AG04449 (cell line): ENCODE results near the gene CYREN.

Experiments
- CTCF ChIA-PET: fragments of 350-600 bp; formaldehyde crosslinking; extraction: SDS; loops from one replicate; lab custom pipeline; 2021; ENCODE audit warnings: antibody characterized with exemption; lab: Yijun Ruan, JAX
- POLR2A ChIA-PET: fragments of 400-600, 350-600 bp; formaldehyde crosslinking; extraction: SDS; loops from one replicate; lab custom pipeline; 2020; ENCODE audit warnings: antibody characterized with exemption, inconsistent platforms; lab: Yijun Ruan, JAX
- DNase-seq: peaks from one replicate; pipeline ENCODE4 v3.0.0-alpha.2; 2010; ENCODE audit warnings: low read depth, low spot score
- H3K4me3 ChIP-seq: 2 replicates; pipeline ENCODE4 v1.5.1; 2011; ENCODE audit warnings: low read depth, mild to moderate bottlenecking, control low read depth, low read length
- TF ChIP-seq, protein P1 (sequence below): IDR thresholded peaks from one replicate; pipeline ENCODE4 v1.5.1; 2011; ENCODE audit warnings: mild to moderate bottlenecking, moderate library complexity, low read length, control low read depth, inconsistent platforms; ENCODE audit not compliant: insufficient read depth; ENCODE audit errors: missing control alignments

The CYREN gene

GRCh38 chr7:135165862-135166261 lies 4.6 kb downstream of the CYREN start:
- ChIA-PET POLR2A (no interaction called here), CTCF (no interaction called here)
- H3K4me3 ChIP-seq, result no peak overlapping the region
- no peak for DNase-seq
- TF ChIP-seq, protein P1, sequence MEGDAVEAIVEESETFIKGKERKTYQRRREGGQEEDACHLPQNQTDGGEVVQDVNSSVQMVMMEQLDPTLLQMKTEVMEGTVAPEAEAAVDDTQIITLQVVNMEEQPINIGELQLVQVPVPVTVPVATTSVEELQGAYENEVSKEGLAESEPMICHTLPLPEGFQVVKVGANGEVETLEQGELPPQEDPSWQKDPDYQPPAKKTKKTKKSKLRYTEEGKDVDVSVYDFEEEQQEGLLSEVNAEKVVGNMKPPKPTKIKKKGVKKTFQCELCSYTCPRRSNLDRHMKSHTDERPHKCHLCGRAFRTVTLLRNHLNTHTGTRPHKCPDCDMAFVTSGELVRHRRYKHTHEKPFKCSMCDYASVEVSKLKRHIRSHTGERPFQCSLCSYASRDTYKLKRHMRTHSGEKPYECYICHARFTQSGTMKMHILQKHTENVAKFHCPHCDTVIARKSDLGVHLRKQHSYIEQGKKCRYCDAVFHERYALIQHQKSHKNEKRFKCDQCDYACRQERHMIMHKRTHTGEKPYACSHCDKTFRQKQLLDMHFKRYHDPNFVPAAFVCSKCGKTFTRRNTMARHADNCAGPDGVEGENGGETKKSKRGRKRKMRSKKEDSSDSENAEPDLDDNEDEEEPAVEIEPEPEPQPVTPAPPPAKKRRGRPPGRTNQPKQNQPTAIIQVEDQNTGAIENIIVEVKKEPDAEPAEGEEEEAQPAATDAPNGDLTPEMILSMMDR, result no peak

GRCh38 chr7:135164357-135165061 lies 6.0 kb downstream of the CYREN start:
- ChIA-PET POLR2A (no interaction called here), CTCF (interaction anchor here (1.4 kb wide), 1 partner anchor 179 kb away, joined by 3 read pairs; the partner anchor contains the start of gene AGBL3)
- TF ChIP-seq, protein P1, result no peak
- H3K4me3 ChIP-seq, result no peak overlapping the region
- DNase-seq, result no peak

DNA sequence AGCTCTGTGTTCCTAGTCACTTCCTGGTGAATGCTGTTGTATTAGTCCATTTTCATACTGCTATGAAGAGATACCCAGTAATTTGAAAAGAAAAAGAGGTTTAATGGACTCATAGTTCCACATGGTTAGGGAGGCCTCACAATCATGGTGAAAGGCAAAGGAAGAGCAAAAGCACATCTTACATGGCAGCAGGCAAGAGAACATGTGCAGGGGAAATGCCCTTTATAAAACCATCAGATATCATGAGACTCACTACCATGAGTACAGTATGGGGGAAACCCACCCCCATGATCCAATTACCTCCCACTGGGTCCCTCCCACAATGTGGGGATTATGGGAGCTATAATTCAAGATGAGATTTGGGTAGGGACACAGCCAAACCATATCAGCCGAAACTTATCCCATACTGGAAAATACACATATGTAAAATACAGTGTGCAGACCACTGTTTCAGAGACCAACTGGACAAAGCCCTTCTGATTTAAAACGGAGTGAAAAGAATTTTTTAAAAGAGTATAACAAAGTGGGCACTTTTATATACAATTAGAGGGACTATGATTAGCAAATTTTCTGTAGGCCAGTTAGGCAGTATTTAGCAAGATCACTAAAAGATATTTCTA lies 8.0 kb downstream of the CYREN start:
- H3K4me3 ChIP-seq, result no peak overlapping the region
- no peak for DNase-seq
- ChIA-PET CTCF (interaction anchor here (1.4 kb wide), 1 partner anchor 9 kb away, joined by 4 read pairs; no protein-coding TSS in a partner anchor), POLR2A (no interaction called here)
- TF ChIP-seq, protein P1, result no peak

DNA sequence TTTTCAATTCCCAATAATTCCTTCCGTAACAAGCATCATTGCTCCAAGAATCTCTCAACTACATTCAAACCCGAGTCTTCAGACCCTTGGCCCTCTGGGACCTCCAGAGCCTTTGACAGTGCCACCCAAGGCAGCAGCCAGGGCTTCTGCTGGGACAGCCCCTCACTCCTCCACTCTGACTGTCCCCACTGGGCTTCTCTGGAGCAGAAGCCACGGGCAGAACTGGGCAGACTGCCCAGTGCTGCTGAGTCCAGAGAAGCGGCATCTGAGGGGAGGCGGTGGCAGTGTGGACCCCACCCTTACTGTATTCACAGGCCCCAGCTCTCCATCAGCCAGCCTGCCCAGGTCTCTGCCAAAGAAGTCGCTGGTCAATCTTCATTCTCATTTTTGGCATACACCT lies 8.8 kb downstream of the CYREN start:
- ChIA-PET POLR2A (no interaction called here), CTCF (interaction anchor here (1.4 kb wide), 1 partner anchor 10 kb away, joined by 4 read pairs; no protein-coding TSS in a partner anchor)
- no peak for DNase-seq
- TF ChIP-seq, protein P1, result no peak
- no peak overlapping the region for H3K4me3 ChIP-seq

GRCh38 chr7:135160858-135161653 lies 9.5 kb downstream of the CYREN start:
- DNase-seq, result no peak
- CTCF ChIA-PET, result interaction anchor here (1.3 to 3.5 kb wide), 3 partner anchors 8 to 10 kb away, joined by 5 to 19 read pairs (median 5); partner anchors contain the start of gene CYREN
- POLR2A ChIA-PET, result no interaction called here
- TF ChIP-seq, protein P1, result no peak
- H3K4me3 ChIP-seq, result no peak overlapping the region
